HTR-8/SVneo (cell line): ENCODE data around the gene TMEM94.
A peak's percentile ranks its signal among the peaks of the same experiment; 100 is the strongest.

Experiments
- DNase-seq: peaks from one replicate; pipeline ENCODE4 v3.0.0; 2011; ENCODE audit warnings: low spot score, mixed read lengths; ENCODE audit not compliant: insufficient read length
- FAIRE-seq: peaks from 2 replicates; lab custom pipeline; 2011; peaks lifted over from hg19 to GRCh38; lab: Jason Lieb, UNC

The TMEM94 gene

GRCh38 chr17:75506134-75506533 is 49.7 kb downstream of the TMEM94 start:
- no peak for DNase-seq
- no peak for FAIRE-seq

GRCh38 chr17:75506888-75507287 is 50.5 kb downstream of the TMEM94 start:
- DNase-seq, result no peak
- no peak for FAIRE-seq

GRCh38 chr17:75507733-75508719 is 51.6 kb downstream of the TMEM94 start:
- DNase-seq (no peak), FAIRE-seq (peak; percentile 73)

GRCh38 chr17:75508931-75509361 is 52.5 kb downstream of the TMEM94 start:
- DNase-seq (no peak), FAIRE-seq (no peak)

- DNase-seq (no peak), FAIRE-seq (no peak)
Observed at GRCh38 chr17:75509528-75510258, 53.3 kb downstream of the TMEM94 start.

GRCh38 chr17:75511270-75511609 is 54.8 kb downstream of the TMEM94 start:
- FAIRE-seq (peak; percentile 66), DNase-seq (no peak)

GRCh38 chr17:75511610-75512575 is 55.5 kb downstream of the TMEM94 start:
- FAIRE-seq (peak; percentile 60), DNase-seq (no peak)

- DNase-seq, result no peak
Observed at GRCh38 chr17:75512926-75513640, 56.6 kb downstream of the TMEM94 start.

GRCh38 chr17:75513641-75514000 is 57.2 kb downstream of the TMEM94 start:
- DNase-seq (no peak), FAIRE-seq (no peak)

More at GRCh38 chr17:75512926-75513640, 56.6 kb downstream of the TMEM94 start:
- no peak for FAIRE-seq

- FAIRE-seq, result peak; percentile 69
- no peak for DNase-seq
Observed at GRCh38 chr17:75514299-75514918, 58.0 kb downstream of the TMEM94 start.

GRCh38 chr17:75514919-75515495 is 58.6 kb downstream of the TMEM94 start:
- no peak for FAIRE-seq

GRCh38 chr17:75515496-75516254 is 59.2 kb downstream of the TMEM94 start, which contains the start of gene CASKIN2:
CASKIN2 (minus strand) TSS chr17:75515537; CDS start chr17:75513804, 1,733 bp downstream.
- DNase-seq (peak; percentile 99), FAIRE-seq (peak; percentile 98)

More at GRCh38 chr17:75514919-75515495, 58.6 kb downstream of the TMEM94 start:
- no peak for DNase-seq

GRCh38 chr17:75516255-75516618 is 59.8 kb downstream of the TMEM94 start, which contains the start of gene TSEN54:
TSEN54 (plus strand) TSS chr17:75516528; CDS start chr17:75516561, 33 bp downstream.
- FAIRE-seq (peak; percentile 97), DNase-seq (peak; percentile 97)

GRCh38 chr17:75516619-75517296 is 60.3 kb downstream of the TMEM94 start:
- DNase-seq (no peak), FAIRE-seq (no peak)

GRCh38 chr17:75517297-75517865 is 60.9 kb downstream of the TMEM94 start:
- no peak for DNase-seq
- peak; percentile 80 for FAIRE-seq

- FAIRE-seq (peak; percentile 51), DNase-seq (no peak)
Observed at GRCh38 chr17:75518201-75518600, 61.8 kb downstream of the TMEM94 start.
